ENCODE data around the gene SENP1. TPM values are rescaled to one million over a fixed set of nuclear protein-coding genes. Genes with fewer than 3 reads are reported as not detected.

The SENP1 gene
- total RNA-seq, 1 donor from 2014 or later = 31.2 TPM

DNA sequence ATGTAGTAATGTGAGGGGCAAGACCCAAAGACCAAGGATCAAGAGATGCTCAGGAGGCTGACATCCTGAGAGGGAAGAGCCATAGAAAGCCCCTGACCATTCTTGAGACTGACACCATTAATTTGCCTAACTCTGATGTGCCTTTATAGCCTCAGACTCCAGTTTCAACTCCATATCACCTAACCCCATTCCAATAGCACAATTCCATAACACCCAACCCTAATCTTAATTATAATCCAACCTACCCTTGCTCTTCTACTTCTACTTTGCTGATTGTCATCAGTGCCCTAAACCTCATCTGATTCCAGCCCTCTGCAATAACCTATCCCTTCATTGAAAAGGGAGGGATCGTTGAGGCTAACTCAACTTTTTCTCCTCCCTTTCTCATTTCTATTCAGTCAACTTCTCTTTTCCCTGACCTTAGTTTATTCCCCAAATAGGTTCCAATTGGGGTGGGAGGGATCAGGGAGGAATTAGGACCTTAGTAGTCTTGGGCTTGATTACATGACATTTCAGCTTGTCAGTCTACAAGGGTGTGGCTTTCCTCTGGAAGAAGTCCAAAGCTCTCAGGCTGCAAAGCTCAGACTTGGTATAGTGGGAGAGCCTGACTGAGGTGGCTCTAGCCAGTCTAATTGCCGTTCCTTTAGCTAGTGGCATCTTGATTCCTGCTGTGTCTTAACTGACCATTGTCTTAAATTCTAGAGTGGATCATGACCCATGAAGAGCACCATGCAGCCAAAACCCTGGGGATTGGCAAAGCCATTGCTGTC, 16.4 kb upstream of the SENP1 start:
- no peaks in the 10 kb centered on the region for H3K9me3 Mint-ChIP-seq (ENCODE audit: unreplicated experiment)
- H3K27ac Mint-ChIP-seq (ENCODE audit: unreplicated experiment) = no peak overlapping the region
- H3K27me3 Mint-ChIP-seq (ENCODE audit: unreplicated experiment) = no peaks in the 10 kb centered on the region
- no peak for DNase-seq (ENCODE audit: low spot score)
- TF ChIP-seq, protein P1, sequence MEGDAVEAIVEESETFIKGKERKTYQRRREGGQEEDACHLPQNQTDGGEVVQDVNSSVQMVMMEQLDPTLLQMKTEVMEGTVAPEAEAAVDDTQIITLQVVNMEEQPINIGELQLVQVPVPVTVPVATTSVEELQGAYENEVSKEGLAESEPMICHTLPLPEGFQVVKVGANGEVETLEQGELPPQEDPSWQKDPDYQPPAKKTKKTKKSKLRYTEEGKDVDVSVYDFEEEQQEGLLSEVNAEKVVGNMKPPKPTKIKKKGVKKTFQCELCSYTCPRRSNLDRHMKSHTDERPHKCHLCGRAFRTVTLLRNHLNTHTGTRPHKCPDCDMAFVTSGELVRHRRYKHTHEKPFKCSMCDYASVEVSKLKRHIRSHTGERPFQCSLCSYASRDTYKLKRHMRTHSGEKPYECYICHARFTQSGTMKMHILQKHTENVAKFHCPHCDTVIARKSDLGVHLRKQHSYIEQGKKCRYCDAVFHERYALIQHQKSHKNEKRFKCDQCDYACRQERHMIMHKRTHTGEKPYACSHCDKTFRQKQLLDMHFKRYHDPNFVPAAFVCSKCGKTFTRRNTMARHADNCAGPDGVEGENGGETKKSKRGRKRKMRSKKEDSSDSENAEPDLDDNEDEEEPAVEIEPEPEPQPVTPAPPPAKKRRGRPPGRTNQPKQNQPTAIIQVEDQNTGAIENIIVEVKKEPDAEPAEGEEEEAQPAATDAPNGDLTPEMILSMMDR (IDR thresholded peaks at IDR 0.05; ENCODE audit: unreplicated experiment) = no peak
- peaks cover 21% of the 10 kb centered on the region for H3K4me1 Mint-ChIP-seq (ENCODE audit: unreplicated experiment)
- H3K4me3 Mint-ChIP-seq (ENCODE audit: unreplicated experiment) = no peak overlapping the region
- H3K36me3 Mint-ChIP-seq (ENCODE audit: low read depth, unreplicated experiment) = peaks cover 18% of the 10 kb centered on the region

DNA sequence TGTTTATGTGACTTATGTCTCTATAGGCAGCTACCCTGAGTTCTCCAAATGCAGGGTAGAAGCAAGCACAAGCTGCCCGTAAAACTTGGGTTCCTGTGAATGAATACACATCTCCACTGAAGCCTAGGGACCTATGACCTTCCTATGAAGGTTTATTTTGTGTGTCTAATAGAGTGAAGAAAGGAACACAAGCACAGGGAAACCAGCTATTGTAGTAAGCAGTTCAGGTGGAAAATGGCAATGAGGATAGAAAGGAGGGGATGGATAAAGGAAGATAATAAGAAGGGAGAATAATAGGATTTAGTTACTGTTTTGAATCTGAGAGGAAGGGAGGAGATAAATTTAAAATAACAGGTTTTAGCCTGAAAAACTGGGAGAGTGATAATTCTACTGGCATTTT, 15.6 kb upstream of the SENP1 start:
- H3K9me3 Mint-ChIP-seq (ENCODE audit: unreplicated experiment) = no peaks in the 10 kb centered on the region
- no peak overlapping the region for H3K27ac Mint-ChIP-seq (ENCODE audit: unreplicated experiment)
- peaks cover 15% of the 10 kb centered on the region for H3K36me3 Mint-ChIP-seq (ENCODE audit: low read depth, unreplicated experiment)
- no peaks in the 10 kb centered on the region for H3K27me3 Mint-ChIP-seq (ENCODE audit: unreplicated experiment)
- H3K4me3 Mint-ChIP-seq (ENCODE audit: unreplicated experiment) = no peak overlapping the region
- peaks cover 21% of the 10 kb centered on the region for H3K4me1 Mint-ChIP-seq (ENCODE audit: unreplicated experiment)
- TF ChIP-seq, protein P1 (IDR thresholded peaks at IDR 0.05; ENCODE audit: unreplicated experiment) = no peak
- DNase-seq (ENCODE audit: low spot score) = no peak

DNA sequence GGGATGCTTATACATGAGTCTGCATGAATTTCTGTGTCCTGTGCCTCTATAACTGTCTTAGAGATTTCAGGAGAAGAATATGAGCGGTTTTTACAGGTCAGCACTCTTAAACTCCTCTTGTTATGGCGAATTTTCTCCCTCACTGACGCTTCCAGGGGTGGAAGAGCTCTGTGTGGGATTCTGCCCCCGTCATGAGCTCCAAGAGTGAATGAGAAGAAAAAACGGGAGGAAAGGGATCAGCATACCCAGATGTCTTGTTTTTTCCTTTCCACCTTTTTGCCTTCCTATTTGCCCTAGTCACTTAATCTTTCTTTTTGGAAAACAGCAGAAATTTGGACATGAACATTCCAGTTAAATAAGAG, 13.9 kb upstream of the SENP1 start:
- DNase-seq (ENCODE audit: low spot score) = no peak
- H3K9me3 Mint-ChIP-seq (ENCODE audit: unreplicated experiment) = no peaks in the 10 kb centered on the region

DNA sequence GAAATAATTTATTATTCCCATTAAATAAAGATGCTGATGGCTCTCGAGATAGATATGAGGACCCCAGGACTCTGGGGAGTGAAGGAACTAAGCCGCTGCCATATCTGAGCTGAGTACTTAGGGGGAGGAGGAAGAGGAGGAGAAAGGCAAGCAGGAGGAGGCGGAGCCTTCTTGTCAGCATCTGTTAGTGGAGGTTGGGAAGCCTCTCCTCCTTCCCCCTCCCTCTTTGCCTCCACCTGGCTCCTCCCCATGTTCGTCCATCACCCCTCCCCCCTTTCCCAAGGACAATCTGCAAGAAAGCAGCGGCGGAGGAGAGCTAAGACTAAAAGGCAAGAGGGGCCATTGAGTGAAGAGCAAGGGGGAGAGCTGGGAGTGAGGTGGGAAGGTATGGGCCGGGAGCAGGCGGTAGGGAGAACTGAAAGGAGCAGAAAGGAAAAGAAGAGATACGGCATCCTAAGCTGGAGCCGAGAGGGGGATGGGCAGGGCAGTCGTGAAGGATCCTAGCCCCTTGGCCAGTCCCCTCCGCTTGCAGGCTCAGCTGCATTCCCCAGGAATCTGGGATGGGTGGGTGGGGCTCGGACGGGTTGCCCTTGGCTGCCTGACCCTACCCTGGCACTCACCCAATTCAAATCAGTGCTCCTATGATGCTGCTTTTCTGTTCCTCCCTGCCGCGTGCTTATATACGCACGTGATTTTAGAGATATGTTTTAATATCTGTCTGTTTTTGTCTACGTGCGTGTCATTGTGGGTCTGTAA, 13.4 kb upstream of the SENP1 start, which contains the start of gene PFKM:
Gene PFKM, plus strand, starts transcription at position 287 of the 756 bp plus-strand sequence. CDS start 3,411 bp downstream, outside the sequence.
- TF ChIP-seq, protein P1 (IDR thresholded peaks at IDR 0.05; ENCODE audit: unreplicated experiment) = no peak
- H3K4me1 Mint-ChIP-seq (ENCODE audit: unreplicated experiment) = peaks cover 21% of the 10 kb centered on the region
- H3K27me3 Mint-ChIP-seq (ENCODE audit: unreplicated experiment) = peaks cover 2% of the 10 kb centered on the region
- H3K4me3 Mint-ChIP-seq (ENCODE audit: unreplicated experiment) = peak within 1 kb of the TSS; percentile 100
- H3K9me3 Mint-ChIP-seq (ENCODE audit: unreplicated experiment) = no peaks in the 10 kb centered on the region
- H3K36me3 Mint-ChIP-seq (ENCODE audit: low read depth, unreplicated experiment) = peaks cover 8% of the 10 kb centered on the region
- H3K27ac Mint-ChIP-seq (ENCODE audit: unreplicated experiment) = peak within 1 kb of the TSS; percentile 57
- peak; percentile 64 for DNase-seq (ENCODE audit: low spot score)

More for the DNA sequence above, 13.9 kb upstream of the SENP1 start:
- TF ChIP-seq, protein P1 (IDR thresholded peaks at IDR 0.05; ENCODE audit: unreplicated experiment) = no peak
- Mint-ChIP-seq H3K36me3 (ENCODE audit: low read depth, unreplicated experiment) (peaks cover 10% of the 10 kb centered on the region), H3K4me3 (ENCODE audit: unreplicated experiment) (peak overlapping the region; percentile 100), H3K27ac (ENCODE audit: unreplicated experiment) (no peak overlapping the region), H3K27me3 (ENCODE audit: unreplicated experiment) (peaks cover under 1% of the 10 kb centered on the region), H3K4me1 (ENCODE audit: unreplicated experiment) (peaks cover 21% of the 10 kb centered on the region)

All from endothelial cell (in vitro differentiated cells).